Caco-2 (cell line): Measurements from ENCODE around the gene DPEP2. TPM values are rescaled to one million over a fixed set of nuclear protein-coding genes. Genes with fewer than 3 reads are reported as not detected.
"Not testable (repeated sequence)": the region's sequence is repeated elsewhere in the genome, so short reads cannot be mapped to it uniquely, and the experiment has no call there.

Experiments
- Bru-seq: library from RNA; stranded (reverse); fragments of 400-500 nt; gene quantifications from one replicate; lab custom pipeline; 2021; lab: Mats Ljungman, UMichigan
- BruChase-seq, 2 experiments: library from RNA; stranded (reverse); fragments of 400-500 nt; gene quantifications; one replicate each; lab custom pipeline; 2021; lab: Mats Ljungman, UMichigan
- BruUV-seq: library from RNA; stranded (reverse); fragments of 400-500 nt; replicated peaks from 2 replicates; lab custom pipeline; 2021; lab: Mats Ljungman, UMichigan
- CTCF ChIA-PET: fragments of 300-600 bp; sonication (Branson Sonifier 250); formaldehyde crosslinking; loops from one replicate; lab custom pipeline; 2022; ENCODE audit warnings: antibody characterized with exemption; lab: Charles Lee
- POLR2A ChIA-PET: fragments of 300-600 bp; sonication (Branson Sonifier 250); formaldehyde crosslinking; loops from one replicate; lab custom pipeline; 2022; ENCODE audit warnings: antibody characterized with exemption; lab: Charles Lee
- DNase-seq, 2 experiments: peaks; one replicate each; pipeline versions ENCODE4 v3.0.0 to v3.0.0-alpha.2; 2020 to 2022
- H3K27me3 ChIP-seq: replicated peaks from 2 replicates; pipeline ENCODE4 v1.6.0; 2011; ENCODE audit warnings: low read length; ENCODE audit not compliant: control insufficient read depth, insufficient read depth
- H3K36me3 ChIP-seq: 2 replicates; pipeline ENCODE4 v1.5.1; 2011; ENCODE audit warnings: low read length; ENCODE audit not compliant: control insufficient read depth, insufficient read depth
- H3K4me1 ChIP-seq: fragments of 250-450 bp; sonication (Bioruptor Pico); 2 replicates; pipeline ENCODE4 v1.5.1; 2020; ENCODE audit warnings: mild to moderate bottlenecking
- H3K4me3 ChIP-seq: 2 replicates; pipeline ENCODE4 v1.5.1; 2011; ENCODE audit warnings: low read depth, mild to moderate bottlenecking, control low read depth, low read length
- H3K9me3 ChIP-seq: fragments of 250-450 bp; sonication (Bioruptor Pico); 2 replicates; pipeline ENCODE4 v1.5.1; 2020; ENCODE audit warnings: mild to moderate bottlenecking, moderate library complexity
- H3K27ac Mint-ChIP-seq: one replicate; pipeline ENCODE4 v1.8.0; 2022; ENCODE audit warnings: mixed read lengths; ENCODE audit not compliant: unreplicated experiment
- H3K27me3 Mint-ChIP-seq: one replicate; pipeline ENCODE4 v1.8.0; 2022; ENCODE audit warnings: mixed read lengths; ENCODE audit not compliant: insufficient read depth, unreplicated experiment
- H3K36me3 Mint-ChIP-seq: one replicate; pipeline ENCODE4 v1.8.0; 2022; ENCODE audit warnings: mild to moderate bottlenecking, mixed read lengths; ENCODE audit not compliant: insufficient read depth, unreplicated experiment
- H3K4me1 Mint-ChIP-seq: one replicate; pipeline ENCODE4 v1.8.0; 2022; ENCODE audit warnings: low read depth, mixed read lengths; ENCODE audit not compliant: unreplicated experiment
- H3K4me3 Mint-ChIP-seq: one replicate; pipeline ENCODE4 v1.8.0; 2022; ENCODE audit warnings: mild to moderate bottlenecking, moderate library complexity, mixed read lengths; ENCODE audit not compliant: unreplicated experiment
- H3K9me3 Mint-ChIP-seq: one replicate; pipeline ENCODE4 v1.8.0; 2022; ENCODE audit warnings: mixed read lengths; ENCODE audit not compliant: unreplicated experiment
- CTCF ChIP-seq, 2 experiments: fragments of 200-600 bp in 1 of 2; IDR thresholded peaks; 1 replicate in 1 of 2; 2 replicates in 1 of 2; pipeline versions ENCODE4 v1.5.1 to v1.8.0; 2011 to 2022; ENCODE audit warnings: antibody characterized with exemption in 1 of 2, control low read depth in 1 of 2, inconsistent platforms in 1 of 2, low read depth in 1 of 2, low read length in 1 of 2, mild to moderate bottlenecking in 1 of 2, moderate library complexity in 1 of 2; ENCODE audit not compliant: insufficient read depth in 1 of 2, severe bottlenecking in 1 of 2, unreplicated experiment in 1 of 2
- intact Hi-C: fragments of 100-400 bp; cut with micrococcal nuclease; formaldehyde crosslinking; loops from one replicate; pipeline ENCODE4 v1.10.0; 2022; ENCODE audit not compliant: unreplicated experiment
- long read RNA-seq: library from polyadenylated mRNA; stranded (forward); transcript quantifications from one replicate; pipeline ENCODE4 v2.0.0, GENCODE V29; 2022
- total RNA-seq: library from RNA; stranded (reverse); gene quantifications from 2 replicates; pipeline ENCODE4 v1.2.3, GENCODE V29; 2022

The DPEP2 gene
- total RNA-seq: not detected in 2 replicates
- Bru-seq, nascent RNA: not detected
- percentile 7 among the genes with signal in this experiment for BruChase-seq, experiment 1, labeled RNA remaining after a 2-hour chase
- not detected for BruChase-seq, experiment 2, labeled RNA remaining after a 6-hour chase
- long read RNA-seq: 0 reads

GRCh38 chr16:67998779-67999688, at the start of gene DPEP2:
DPEP2 (minus strand) TSS chr16:67999484; CDS start chr16:67993212, 6,272 bp downstream.
- H3K36me3 ChIP-seq, H3K27me3 ChIP-seq, H3K4me3 Mint-ChIP-seq, H3K9me3 ChIP-seq, DNase-seq, intact Hi-C loops, H3K4me1 ChIP-seq, H3K9me3 Mint-ChIP-seq, H3K27ac Mint-ChIP-seq, H3K36me3 Mint-ChIP-seq, H3K4me1 Mint-ChIP-seq, H3K4me3 ChIP-seq, H3K27me3 Mint-ChIP-seq: not testable (repeated sequence)
- BruUV-seq: TSS peak; percentile 77
- POLR2A ChIA-PET: interaction anchor here (0.6 kb wide), 1 partner anchor 134 kb away, joined by 6 read pairs; no protein-coding TSS in a partner anchor
- CTCF ChIA-PET: interaction anchor here (0.6 to 1.5 kb wide), 4 partner anchors 28 to 88 kb away, joined by 3 read pairs; no protein-coding TSS in a partner anchor

- ChIA-PET CTCF (interaction anchor here (0.6 to 0.7 kb wide), 2 partner anchors 211 to 242 kb away, joined by 4 to 5 read pairs; partner anchors contain the start of gene RANBP10), POLR2A (no interaction called here)
- Mint-ChIP-seq H3K4me3 (no peak overlapping the region), H3K9me3 (no peaks in the 10 kb centered on the region), H3K27ac (no peak overlapping the region), H3K4me1 (no peaks in the 10 kb centered on the region), H3K27me3 (no peaks in the 10 kb centered on the region), H3K36me3 (peaks cover 22% of the 10 kb centered on the region)
- Histone ChIP-seq H3K4me1 (no peaks in the 10 kb centered on the region), H3K27me3 (no peaks in the 10 kb centered on the region), H3K9me3 (no peaks in the 10 kb centered on the region), H3K4me3 (no peak overlapping the region), H3K36me3 (no peaks in the 10 kb centered on the region; the same call in 1 of the 2 replicates)
- no peak for DNase-seq
- no TSS peak for BruUV-seq
- intact Hi-C loops: no loop called here
- TF ChIP-seq CTCF (IDR thresholded peaks at IDR 0.05; ENCODE audit: insufficient read depth in 1 of 2, low read depth in 1 of 2, low read length in 1 of 2, severe bottlenecking in 1 of 2, unreplicated experiment in 1 of 2): no peak
These were observed 48.7 kb upstream of the DPEP2 start for GRCh38 chr16:68047987-68048386.

GRCh38 chr16:68046106-68046505, 46.8 kb upstream of the DPEP2 start:
- no peak for DNase-seq
- ChIA-PET CTCF (no interaction called here), POLR2A (no interaction called here)
- H3K27me3 Mint-ChIP-seq: no peaks in the 10 kb centered on the region
- no peaks in the 10 kb centered on the region for H3K4me1 Mint-ChIP-seq
- Histone ChIP-seq H3K36me3 (no peaks in the 10 kb centered on the region; the same call in none of the 2 replicates), H3K27me3 (no peaks in the 10 kb centered on the region), H3K4me3 (no peak overlapping the region), H3K9me3 (no peaks in the 10 kb centered on the region), H3K4me1 (no peaks in the 10 kb centered on the region)
- no peak overlapping the region for H3K4me3 Mint-ChIP-seq
- intact Hi-C loops: no loop called here
- BruUV-seq: no TSS peak
- no peak overlapping the region for H3K27ac Mint-ChIP-seq
- no peak for TF ChIP-seq CTCF (IDR thresholded peaks at IDR 0.05; ENCODE audit: insufficient read depth in 1 of 2, low read depth in 1 of 2, low read length in 1 of 2, severe bottlenecking in 1 of 2, unreplicated experiment in 1 of 2)
- no peaks in the 10 kb centered on the region for H3K9me3 Mint-ChIP-seq
- H3K36me3 Mint-ChIP-seq: peaks cover 14% of the 10 kb centered on the region
